HG03342 (cell line): ENCODE data around the gene ADAM23.

ENCODE experiments used
- ATAC-seq: cut with Tn5 transposase; IDR thresholded peaks from one replicate; pipeline ENCODE4 v1.9.1; 2021; ENCODE audit warnings: mild to moderate bottlenecking, moderate library complexity; ENCODE audit not compliant: unreplicated experiment

Gene ADAM23

DNA sequence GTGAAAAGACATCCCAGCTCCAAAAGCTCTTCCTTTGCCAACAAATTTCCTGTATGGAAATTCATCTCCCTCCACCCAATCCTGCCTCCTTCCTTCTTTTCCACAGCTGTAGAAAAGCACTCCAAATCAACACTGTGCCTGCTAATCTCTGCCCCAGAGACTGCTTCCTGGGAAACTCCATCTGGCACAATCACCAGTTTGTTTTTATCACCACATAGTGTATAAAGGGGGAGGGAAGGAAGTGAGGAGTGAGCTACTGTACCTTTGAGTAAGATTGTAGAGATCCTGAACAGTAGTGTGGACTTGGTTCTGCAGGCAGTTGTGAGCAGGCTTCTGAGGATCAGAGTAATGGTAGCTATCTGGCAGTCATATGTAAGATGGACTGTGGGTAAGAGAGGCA is 184.3 kb downstream of the ADAM23 start:
- no peak for ATAC-seq

DNA sequence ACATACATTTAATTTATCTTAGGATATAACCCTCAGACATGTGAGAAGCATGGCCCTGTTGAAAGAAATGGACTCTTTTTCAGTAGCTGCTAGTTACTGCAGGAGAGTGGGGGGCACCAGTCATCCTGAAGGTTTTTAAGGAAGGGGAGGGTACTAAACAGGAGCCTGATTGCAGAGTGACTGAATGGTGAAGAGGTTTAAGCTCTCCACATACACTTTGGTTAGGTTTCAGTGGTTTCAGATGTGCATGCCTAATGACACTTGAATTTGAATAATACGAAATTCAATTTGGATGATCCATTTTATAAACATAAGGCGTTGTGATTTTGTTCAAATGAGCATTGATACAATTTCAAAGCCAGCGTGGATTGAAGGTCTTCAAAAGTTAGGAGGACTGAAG is 188.0 kb downstream of the ADAM23 start:
- ATAC-seq = no peak

DNA sequence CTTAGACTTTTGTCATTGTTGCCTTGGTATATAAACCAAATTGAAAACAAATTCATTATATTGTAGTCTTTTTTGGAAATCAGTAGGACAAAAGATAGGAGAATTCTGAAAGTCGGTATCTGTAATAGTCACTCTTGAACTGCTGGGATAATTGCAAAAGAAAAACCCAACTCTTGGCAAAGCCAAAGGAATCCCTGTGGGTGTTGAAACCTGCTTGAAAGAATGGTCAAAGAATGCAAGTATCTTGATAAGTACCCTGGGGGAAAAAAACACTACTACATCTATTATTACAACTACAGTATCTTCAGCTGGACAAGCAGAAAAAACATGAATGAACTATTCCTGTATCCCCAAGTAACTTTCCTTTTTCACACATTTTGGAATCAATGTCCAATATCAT is 191.7 kb downstream of the ADAM23 start:
- ATAC-seq = no peak

DNA sequence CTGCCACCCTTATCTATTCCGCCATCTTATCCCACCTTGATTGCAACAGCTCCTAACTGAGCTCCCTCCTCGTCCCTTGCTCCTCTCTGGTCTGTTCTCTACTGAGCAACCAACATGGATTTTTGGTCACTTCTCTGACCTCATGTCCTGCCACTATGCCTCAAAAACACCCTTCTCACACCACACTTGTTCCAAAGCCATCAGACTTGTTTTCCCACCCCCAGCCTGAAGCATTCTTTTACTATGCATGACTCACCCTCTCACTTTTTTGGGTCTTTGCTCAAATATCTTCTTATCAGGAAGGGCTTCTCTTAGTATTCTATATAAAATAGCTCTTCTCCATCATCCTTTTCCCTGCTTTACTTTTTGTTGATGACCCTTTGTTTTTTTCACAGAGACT is 196.3 kb downstream of the ADAM23 start:
- ATAC-seq = no peak

DNA sequence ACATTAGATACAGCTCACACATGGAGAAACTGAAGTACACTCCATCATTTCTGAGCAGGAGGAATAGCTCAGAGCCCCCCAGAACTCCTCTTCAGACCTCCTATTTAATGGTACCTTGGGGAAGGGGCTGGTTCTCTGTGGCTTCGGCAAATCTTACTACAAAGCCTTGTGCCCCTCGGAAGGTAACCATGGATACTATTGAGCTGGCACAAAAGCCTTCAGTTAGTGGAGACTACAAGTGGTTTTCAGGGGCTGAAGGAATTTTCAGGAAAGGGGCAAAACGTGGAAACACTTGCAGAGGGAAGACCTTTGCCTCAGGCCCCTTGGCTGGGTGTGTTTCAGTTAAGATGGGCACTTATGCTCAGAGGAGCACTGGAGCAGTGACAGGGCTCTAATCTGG is 197.9 kb downstream of the ADAM23 start:
- ATAC-seq = no peak

DNA sequence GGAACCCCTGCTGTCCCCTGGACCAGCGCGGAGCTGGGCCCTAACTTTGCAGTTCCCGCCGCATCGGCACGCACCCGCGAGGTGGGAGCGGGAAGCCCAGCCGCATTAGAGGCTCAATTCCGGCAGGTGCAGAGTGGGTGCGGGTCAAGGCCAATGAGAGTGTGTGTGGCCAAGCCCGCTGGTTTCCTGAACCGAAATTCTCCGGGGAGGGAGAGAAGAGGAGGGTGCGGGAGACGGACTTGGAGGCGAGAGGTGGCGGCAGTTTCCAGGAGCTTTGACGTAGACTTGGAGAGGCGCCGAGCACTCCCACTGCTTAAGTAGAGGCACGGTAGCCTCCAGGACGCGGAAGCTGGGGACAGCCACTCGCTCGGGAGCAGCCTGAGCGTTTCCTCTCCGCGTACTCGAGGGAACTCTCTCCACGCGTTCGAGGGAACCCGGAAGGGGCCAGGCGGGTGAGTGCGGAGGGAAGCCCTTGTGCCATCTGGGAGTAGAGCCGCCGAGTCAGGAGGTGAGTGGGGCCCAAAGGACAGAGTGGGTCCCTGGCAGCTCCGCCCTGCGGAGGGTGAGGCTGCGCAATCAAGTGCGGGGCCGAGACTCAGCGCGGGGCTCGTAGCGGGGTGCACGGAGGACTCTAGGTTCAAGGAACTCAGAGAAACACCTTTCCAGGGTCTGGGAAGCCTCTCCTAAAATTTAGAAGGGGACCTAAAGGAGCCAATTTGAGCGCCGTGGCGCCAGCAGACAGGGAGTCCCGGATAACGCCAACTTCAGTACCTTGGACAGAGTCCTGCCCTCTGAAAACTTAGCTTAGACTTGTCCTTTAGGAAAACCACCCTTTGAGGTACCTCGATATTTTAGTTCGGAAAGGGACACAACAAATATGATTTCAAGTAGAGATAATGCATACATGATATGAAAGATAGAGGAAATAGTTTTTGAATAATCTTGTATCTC is 199.0 kb downstream of the ADAM23 start, which contains the start of gene FAM237A:
FAM237A (plus strand) TSS at position 413 of the 951 bp plus-strand sequence. CDS start 1,750 bp downstream, outside the sequence.
- no peak for ATAC-seq

DNA sequence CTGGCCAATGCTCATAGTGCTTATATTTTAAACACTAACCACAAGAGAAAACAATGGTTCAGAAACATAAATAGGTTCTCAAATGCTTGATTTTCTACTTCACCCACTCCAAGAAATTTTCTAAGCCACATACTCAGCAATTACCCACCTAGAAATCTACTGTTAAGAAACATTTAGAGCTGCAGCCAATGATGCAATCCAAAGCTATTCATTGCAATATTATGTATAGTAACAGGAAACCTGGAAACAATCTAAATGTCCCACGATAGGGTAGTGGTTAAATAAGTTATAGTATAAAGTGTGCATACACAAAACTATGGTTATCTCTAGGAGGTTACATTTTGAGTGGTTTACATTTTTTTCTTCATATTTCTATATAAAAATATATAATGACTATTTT is 204.7 kb downstream of the ADAM23 start:
- no peak for ATAC-seq

DNA sequence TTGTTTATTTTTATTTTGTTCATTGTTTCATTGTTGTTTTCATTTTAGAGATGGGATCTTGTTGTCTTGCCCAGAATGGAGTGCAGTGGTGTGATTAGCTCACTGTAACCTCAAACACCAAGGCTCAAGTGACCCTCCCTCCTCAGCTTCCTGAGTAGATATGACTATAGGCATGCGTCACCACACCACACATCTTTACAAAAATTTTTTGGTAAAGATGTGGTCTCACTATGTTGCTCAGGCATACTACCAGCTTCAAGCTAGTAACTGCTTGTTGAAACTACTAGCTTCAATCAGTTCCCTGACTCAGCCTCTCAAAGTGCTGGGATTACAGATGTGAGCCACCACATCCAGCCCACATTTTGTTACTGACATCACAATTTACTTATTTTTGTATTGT is 213.8 kb downstream of the ADAM23 start:
- no peak for ATAC-seq

DNA sequence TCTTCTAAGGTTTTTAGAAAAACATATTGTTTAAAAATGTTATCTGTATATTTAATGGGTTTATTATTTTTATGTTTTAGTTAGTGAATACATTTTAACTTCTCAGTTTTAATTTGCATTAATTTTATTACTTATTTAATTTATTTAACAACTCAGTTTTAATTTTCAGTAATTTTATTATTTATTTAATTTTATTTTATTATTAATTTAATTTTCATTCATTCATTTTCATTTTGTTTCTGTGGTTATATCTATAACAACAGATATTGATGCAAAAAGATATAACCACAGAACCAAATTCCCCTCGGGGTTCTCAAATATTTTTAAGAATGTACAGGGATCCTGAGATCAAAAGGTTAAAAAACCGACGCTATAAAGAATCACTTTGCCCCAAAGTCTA is 221.9 kb downstream of the ADAM23 start:
- ATAC-seq = no peak
